Esophagus squamous epithelium (tissue), 4 donors: ENCODE results near the gene ANKRD66.

Experiments used
- CTCF ChIP-seq, 6 experiments: fragments of 450-650 bp in 4 of 6; fragments of 200-600 bp in 2 of 6; sonication (generic) in 2 of 6; IDR thresholded peaks; one replicate each; pipeline ENCODE4 v1.5.1; 2016 to 2019; ENCODE audit warnings: antibody characterized with exemption in 6 of 6, mild to moderate bottlenecking in 4 of 6, moderate library complexity in 4 of 6
- POLR2A ChIP-seq, 4 donors: fragments of 450-650 bp; IDR thresholded peaks; one replicate each; pipeline ENCODE4 v1.6.1; 2017; ENCODE audit warnings: antibody characterized with exemption in 4 of 4, mild to moderate bottlenecking in 4 of 4, moderate library complexity in 3 of 4

- TF ChIP-seq CTCF (IDR thresholded peaks at IDR 0.05), result no peak
- TF ChIP-seq POLR2A (IDR thresholded peaks at IDR 0.05), result no peak
Observed at GRCh38 chr6:46788791-46789190, 42.1 kb downstream of the ANKRD66 start.
